SIG-M5 treated with dmso at 0.1 percent for 504 hours (cell line): ENCODE measurements around the gene CAMK4.
"Not testable (repeated sequence)": the region's sequence is repeated elsewhere in the genome, so short reads cannot be mapped to it uniquely, and the experiment has no call there.

Experiments
- DNase-seq: peaks from one replicate; lab custom pipeline; 2025; ENCODE audit not compliant: unreplicated experiment; lab: John Stamatoyannopoulos, UW

Gene CAMK4

GRCh38 chr5:111379391-111379816, 155.2 kb downstream of the CAMK4 start:
- no peak for DNase-seq

GRCh38 chr5:111383288-111383970, 159.2 kb downstream of the CAMK4 start:
- DNase-seq, result no peak

GRCh38 chr5:111384220-111384619, 160.0 kb downstream of the CAMK4 start:
- no peak for DNase-seq

- DNase-seq, result no peak
Observed at GRCh38 chr5:111385051-111385450, 160.9 kb downstream of the CAMK4 start.

GRCh38 chr5:111385970-111386831, 162.0 kb downstream of the CAMK4 start:
- no peak for DNase-seq

- DNase-seq, result no peak
Observed at GRCh38 chr5:111386832-111387162, 162.6 kb downstream of the CAMK4 start.

- DNase-seq, result no peak
Observed at GRCh38 chr5:111387361-111387760, 163.2 kb downstream of the CAMK4 start.

GRCh38 chr5:111389390-111390082, 165.4 kb downstream of the CAMK4 start:
- no peak for DNase-seq

- no peak for DNase-seq
Observed at GRCh38 chr5:111392181-111392580, 168.0 kb downstream of the CAMK4 start.

- DNase-seq, result peak; percentile 69
Observed at GRCh38 chr5:111394586-111394985, 170.4 kb downstream of the CAMK4 start.

- DNase-seq, result no peak
Observed at GRCh38 chr5:111398013-111398412, 173.8 kb downstream of the CAMK4 start.

GRCh38 chr5:111399113-111399512, 174.9 kb downstream of the CAMK4 start:
- DNase-seq, result no peak

GRCh38 chr5:111401906-111402305, 177.7 kb downstream of the CAMK4 start:
- no peak for DNase-seq

GRCh38 chr5:111404270-111404769, 180.1 kb downstream of the CAMK4 start:
- DNase-seq, result no peak

GRCh38 chr5:111407562-111407961, 183.4 kb downstream of the CAMK4 start:
- DNase-seq, result no peak

- no peak for DNase-seq
Observed at GRCh38 chr5:111408817-111409216, 184.6 kb downstream of the CAMK4 start.

- not testable (repeated sequence) for DNase-seq
Observed at GRCh38 chr5:111409266-111409665, 185.1 kb downstream of the CAMK4 start.

GRCh38 chr5:111410067-111410466, 185.9 kb downstream of the CAMK4 start:
- DNase-seq, result not testable (repeated sequence)

GRCh38 chr5:111411301-111411700, 187.1 kb downstream of the CAMK4 start:
- no peak for DNase-seq

GRCh38 chr5:111412593-111412992, 188.4 kb downstream of the CAMK4 start:
- no peak for DNase-seq

GRCh38 chr5:111415053-111415452, 190.9 kb downstream of the CAMK4 start:
- no peak for DNase-seq

GRCh38 chr5:111422245-111422644, 198.1 kb downstream of the CAMK4 start:
- no peak for DNase-seq
